Stimulated activated CD8-positive, alpha-beta memory T cell treated with anti-CD3 and anti-CD28 coated beads, Interleukin-15, amount 100 ng/mL, for 48 hours (primary cell): ENCODE data around the gene C3orf18.

Experiments used
- DNase-seq, 2 donors: peaks; one replicate each; pipeline ENCODE4 v3.0.0-alpha.2; 2020; ENCODE audit warnings: low read depth in 2 of 2

Gene C3orf18

GRCh38 chr3:50603261-50604109 lies 35.9 kb upstream of the C3orf18 start:
- no peak for DNase-seq

- no peak for DNase-seq
Observed at GRCh38 chr3:50602595-50603191, 35.1 kb upstream of the C3orf18 start.

- peak; percentile 91 to 96 for DNase-seq
Observed at GRCh38 chr3:50600841-50601591, 33.5 kb upstream of the C3orf18 start.

GRCh38 chr3:50600141-50600753 lies 32.7 kb upstream of the C3orf18 start:
- no peak for DNase-seq

GRCh38 chr3:50599716-50600118 lies 32.2 kb upstream of the C3orf18 start:
- no peak for DNase-seq

- DNase-seq = no peak
Observed at GRCh38 chr3:50599115-50599715, 31.7 kb upstream of the C3orf18 start.

GRCh38 chr3:50594253-50594785 lies 26.8 kb upstream of the C3orf18 start:
- no peak for DNase-seq

- no peak for DNase-seq
Observed at GRCh38 chr3:50592568-50592967, 25.0 kb upstream of the C3orf18 start.

- DNase-seq = no peak
Observed at GRCh38 chr3:50591196-50591741, 23.7 kb upstream of the C3orf18 start.

- no peak for DNase-seq
Observed at GRCh38 chr3:50588759-50589433, 21.3 kb upstream of the C3orf18 start.

GRCh38 chr3:50587806-50588758 lies 20.5 kb upstream of the C3orf18 start:
- peak; percentile 86 to 92 for DNase-seq

GRCh38 chr3:50587373-50587772 lies 19.8 kb upstream of the C3orf18 start:
- no peak for DNase-seq

GRCh38 chr3:50586763-50587070 lies 19.2 kb upstream of the C3orf18 start:
- no peak for DNase-seq

GRCh38 chr3:50585919-50586762 lies 18.6 kb upstream of the C3orf18 start:
- DNase-seq = peak in 1 of 2 donors; percentile 66

- DNase-seq = no peak
Observed at GRCh38 chr3:50584391-50584790, 16.8 kb upstream of the C3orf18 start.

- DNase-seq = no peak
Observed at GRCh38 chr3:50583897-50584296, 16.4 kb upstream of the C3orf18 start.

GRCh38 chr3:50582083-50582482 lies 14.5 kb upstream of the C3orf18 start:
- DNase-seq = no peak

- DNase-seq = no peak
Observed at GRCh38 chr3:50581459-50581842, 13.9 kb upstream of the C3orf18 start.
